Stimulated activated CD8-positive, alpha-beta memory T cell treated with anti-CD3 and anti-CD28 coated beads, Interleukin-7, amount 100 ng/mL, for 24 hours (primary cell): Measurements from ENCODE around the gene BRD3.

Experiments used
- DNase-seq: peaks from one replicate; pipeline ENCODE4 v3.0.0-alpha.2; 2020; ENCODE audit warnings: low read depth

BRD3 gene

DNA sequence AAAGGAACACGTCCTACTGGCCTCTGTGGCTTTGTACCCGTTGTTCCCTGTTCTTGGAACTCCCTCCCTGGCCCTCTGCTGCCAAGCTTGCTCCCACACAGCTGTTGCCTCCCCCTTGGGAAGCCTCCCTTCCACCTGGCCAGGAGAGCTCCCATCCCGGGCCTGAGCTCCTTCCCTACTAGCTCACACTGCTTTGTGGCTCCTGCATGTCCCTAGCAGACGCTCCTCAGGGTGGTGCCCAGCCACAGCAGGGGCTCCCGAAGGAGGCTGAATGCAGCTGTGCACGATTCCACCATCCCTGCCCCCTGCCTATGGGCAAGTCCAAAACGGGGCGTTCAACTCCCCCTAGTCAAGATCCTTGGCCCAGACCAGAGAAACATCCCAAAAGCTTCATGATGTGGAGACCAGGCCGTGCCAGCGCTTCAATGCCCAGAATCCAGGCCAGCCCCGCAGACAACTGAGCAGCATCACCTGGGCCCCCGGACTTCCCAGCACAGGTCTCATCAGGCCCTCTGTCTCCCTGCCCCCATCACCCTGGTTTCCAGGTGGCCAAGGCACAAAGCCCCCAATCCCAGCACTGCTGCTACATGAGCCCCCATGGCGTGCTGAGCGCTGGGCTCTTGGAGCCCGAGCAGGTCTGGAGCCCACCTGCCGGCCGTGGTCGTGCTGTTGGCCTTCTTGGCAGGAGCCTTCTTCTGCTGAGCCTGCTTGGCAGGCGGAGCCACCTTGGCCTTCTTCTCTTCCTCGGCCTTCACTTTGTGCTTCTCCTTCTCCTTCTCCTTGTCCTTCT lies 28.2 kb downstream of the BRD3 start:
- no peak for DNase-seq

- DNase-seq: no peak
These were observed 30.2 kb downstream of the BRD3 start for GRCh38 chr9:134037641-134038040.

GRCh38 chr9:134036130-134036529 lies 31.7 kb downstream of the BRD3 start:
- no peak for DNase-seq

DNA sequence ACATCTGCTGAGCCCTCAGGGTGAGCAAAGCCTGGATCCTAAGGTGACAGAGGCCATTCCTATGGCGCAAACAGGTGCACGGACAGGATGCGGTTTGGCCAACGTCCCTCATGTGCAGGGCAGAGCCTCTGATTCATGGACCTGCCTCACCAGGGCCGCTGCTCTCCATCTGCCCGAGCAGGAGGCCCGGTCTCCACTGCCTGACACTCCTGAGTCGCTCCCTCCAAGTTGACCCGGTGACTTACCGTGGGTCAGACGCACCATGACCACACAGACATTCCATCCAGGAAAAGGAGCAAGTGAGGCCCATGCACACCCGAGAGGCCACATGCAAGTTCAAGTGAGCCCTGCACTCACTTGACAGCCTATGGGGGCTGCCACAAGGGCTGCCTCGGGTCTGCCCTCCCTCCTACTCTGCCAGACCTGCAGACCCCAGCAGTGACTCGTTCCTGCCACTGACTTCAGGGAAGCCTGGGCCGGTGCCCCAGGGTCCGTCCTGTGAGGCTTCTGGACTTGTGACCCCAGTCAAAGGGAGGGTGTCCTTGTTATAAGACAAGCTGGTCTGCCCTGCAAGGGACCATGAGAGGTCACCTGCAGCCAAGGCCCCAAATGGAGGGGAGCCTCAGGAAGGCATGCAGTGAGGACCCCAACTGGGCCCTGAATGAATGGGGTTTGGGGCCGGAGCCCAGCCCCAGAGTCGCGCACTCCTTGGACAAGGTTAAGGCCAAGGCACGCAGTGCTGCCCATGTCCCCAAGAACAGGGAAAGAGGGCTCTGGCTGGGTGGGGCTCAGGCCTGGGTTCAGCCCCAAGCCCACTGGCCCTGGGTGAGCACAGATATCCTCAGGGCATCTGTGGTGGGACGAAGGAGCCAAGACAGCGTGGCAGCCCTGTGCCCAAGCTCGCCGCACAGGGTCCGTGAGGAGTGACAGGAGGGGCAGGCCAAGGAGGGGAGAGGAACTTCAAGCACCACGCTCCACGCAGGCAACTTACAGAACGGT lies 32.5 kb downstream of the BRD3 start:
- DNase-seq: no peak

DNA sequence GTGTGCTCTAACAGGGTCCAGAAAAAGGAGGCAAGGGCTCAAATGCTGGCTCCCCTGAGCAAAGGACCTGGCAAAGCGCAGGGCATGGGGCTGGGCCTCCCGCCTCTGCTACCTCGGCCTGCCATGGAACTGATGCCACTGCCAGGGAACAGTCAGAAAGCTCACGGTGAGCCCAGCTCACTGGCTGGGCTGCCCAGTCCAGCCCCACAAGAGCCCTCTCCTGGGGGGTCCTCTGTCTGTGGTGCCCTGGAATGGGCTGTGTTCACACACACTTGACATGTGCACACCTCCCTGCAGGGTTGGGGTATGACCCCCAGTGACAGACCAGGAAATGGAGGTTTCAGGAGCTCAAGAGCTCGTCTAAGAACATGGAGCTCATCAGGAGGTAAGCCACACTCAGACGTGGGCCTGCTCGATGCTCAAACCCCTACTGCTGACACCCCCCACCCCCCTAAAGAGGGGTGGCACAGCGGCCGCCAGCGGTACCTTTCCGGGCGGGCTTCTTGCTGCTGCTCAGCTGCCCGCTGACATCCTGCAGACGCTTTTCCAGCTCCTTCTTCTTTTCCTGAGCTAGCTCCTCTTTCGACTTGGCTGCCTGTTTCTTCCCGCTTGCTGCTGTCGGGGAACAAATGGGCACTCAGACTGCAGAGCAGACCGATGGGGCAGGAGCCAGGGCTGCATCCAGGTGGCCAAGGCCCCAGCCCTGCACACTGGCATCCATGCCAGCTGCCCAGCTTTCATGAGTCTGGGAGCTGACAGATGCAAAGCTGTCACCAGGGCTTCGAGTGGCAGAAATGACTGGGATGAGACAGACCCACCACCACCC lies 33.4 kb downstream of the BRD3 start:
- no peak for DNase-seq

DNA sequence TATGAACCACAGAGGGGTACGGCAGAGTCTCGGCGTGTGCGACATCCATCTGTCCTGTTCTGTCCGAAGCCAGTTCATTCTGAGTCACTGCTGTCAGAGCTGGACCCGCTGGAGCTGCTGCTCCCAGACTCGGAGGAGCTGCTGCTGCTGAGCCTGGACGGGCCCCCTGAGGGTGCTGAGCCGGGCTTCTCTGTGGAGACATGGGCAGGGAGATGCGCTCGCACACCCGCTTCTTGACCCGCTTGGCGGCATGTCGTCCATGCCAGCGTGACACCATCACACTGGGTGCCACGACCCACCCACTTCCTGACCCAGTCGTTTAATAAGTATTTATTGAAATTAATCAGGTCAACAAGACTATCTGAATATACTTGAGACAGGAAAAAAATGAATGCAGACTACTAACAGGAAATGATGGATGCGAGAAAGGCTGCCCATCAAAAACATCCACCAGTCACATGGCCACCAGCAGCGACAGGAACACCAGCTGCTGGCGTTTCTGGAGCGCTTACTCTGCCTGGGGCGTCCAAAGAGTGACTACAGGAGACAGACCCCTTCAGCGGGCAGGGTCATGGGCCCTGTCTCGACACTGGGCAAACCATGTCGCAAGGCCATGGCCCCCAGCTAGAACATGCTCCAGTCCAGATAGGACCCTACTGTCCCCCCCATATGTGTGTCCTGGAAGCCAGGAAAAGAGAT lies 34.2 kb downstream of the BRD3 start:
- DNase-seq: no peak

DNA sequence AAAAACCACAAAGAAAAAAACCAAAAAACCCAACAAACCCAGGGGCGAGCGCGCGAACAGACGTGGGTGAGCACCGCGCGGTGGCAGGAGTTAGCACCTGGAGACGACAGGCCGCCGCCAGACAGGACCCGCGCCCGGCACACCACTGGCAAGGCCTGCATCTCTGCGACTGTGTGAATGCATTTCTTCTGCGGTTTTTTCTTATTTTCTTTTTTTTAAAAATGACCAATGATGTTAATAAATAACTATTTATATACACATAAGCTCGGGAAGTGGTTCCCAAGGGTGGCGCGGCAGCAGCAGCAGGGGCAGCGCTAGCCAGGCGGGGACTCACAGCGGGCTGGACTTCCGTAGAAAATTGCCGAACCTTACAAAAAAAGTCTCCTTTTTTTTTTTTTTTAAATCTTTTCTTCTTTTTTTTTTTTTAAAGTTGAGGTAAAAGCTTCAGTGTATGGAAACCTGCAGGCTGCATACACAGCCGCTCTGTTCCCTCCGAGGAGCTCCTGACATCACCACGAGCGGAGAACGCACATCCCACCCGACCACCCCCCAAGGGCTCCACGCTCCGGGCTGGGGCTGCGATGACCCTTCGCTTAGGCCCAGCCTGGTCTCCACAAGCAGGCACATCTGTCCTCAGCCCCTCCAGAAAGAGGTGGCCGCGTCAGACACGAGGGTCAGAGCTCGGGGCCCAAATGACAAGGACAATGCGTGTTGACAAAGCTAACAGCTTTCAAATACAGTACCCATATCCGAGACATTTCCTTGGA lies 35.2 kb downstream of the BRD3 start:
- DNase-seq: no peak

GRCh38 chr9:134031783-134032182 lies 36.0 kb downstream of the BRD3 start:
- DNase-seq: no peak

GRCh38 chr9:134030821-134031470 lies 36.9 kb downstream of the BRD3 start:
- DNase-seq: no peak

DNA sequence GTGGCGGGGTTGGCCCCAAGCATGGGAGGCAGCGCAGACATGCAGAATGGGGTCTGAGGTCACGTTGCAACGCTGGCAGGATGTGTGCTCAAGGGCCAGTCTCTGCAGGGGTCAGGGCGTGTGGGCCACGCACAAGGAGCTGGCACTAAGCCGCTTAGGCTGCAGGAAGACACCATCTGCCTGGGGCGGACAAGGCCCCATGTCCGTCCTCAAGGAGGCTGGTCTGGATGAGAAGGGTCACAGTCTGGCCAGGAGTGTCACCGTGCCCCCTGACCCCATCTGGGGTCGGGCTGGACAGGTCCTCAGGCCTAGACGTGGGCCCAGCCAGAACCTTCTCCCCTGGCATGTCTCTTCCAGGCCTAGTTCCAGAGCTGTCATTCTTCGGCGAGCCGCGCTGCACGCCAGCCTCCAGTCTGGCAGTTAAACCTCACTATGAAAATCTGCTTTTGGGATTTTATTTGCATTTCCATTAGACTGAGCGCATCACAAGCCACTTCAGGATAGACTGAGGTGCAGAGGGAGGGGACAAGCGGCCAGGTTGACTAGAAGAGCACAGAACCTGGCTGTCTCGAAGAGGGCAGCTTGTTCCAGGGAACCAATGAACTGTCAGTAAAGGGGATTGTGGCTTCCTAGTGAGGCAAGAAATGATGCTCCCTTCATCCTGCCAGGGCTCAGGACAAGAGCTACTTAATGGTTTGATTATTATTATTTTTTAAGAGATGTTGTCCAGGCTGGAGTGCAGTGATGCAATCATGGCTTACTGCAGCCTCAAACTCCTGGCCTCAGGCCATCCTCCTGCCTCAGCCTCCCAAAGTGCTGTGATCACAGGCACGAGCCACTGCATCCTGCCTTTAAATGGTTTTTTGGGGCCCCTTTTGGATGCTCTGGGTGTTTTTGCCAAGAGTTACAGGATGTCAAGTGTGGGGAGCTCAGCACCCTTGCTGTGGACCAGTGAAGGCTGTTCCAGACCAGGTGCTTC lies 38.3 kb downstream of the BRD3 start:
- no peak for DNase-seq

- no peak for DNase-seq
These were observed 39.1 kb downstream of the BRD3 start for GRCh38 chr9:134028575-134029247.

DNA sequence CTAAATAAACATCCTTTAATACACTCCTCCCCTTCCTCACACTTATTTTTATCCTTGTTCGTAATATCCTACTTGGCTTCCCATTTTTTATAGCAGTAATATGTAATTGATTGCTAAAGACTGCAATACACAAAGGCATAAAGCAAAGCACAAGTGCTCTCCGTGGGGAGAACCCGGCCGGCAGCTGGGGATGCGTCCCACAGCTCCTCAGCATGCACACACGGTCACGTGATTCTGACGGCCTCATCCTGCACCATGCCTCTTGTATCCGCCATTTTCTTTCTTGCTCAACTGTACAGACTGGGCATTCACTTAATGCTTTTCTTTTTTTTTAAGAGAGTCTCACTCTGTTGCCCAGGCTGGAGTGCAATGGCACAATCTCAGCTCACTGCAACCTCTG lies 39.8 kb downstream of the BRD3 start:
- DNase-seq: no peak

GRCh38 chr9:134027561-134027960 lies 40.3 kb downstream of the BRD3 start:
- DNase-seq: no peak

DNA sequence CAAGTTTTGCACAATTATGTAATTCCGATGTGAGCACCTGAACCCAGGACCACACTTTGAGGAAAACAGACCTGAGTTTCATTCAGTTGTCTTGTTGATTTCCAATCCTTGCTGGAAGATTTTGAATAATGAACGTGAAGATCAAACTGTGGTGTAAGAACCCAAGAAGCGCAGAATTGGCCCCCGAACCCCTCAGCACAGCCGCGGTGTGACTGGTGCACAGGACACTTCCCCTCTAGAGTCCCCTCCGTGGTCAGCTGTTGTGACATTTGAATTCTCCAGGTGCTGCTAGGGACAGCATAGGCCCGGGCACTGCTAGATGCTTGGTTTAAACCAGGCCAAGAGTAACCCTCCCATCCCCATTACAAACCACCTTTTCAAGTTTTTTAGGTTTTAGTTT lies 40.8 kb downstream of the BRD3 start:
- DNase-seq: no peak

DNA sequence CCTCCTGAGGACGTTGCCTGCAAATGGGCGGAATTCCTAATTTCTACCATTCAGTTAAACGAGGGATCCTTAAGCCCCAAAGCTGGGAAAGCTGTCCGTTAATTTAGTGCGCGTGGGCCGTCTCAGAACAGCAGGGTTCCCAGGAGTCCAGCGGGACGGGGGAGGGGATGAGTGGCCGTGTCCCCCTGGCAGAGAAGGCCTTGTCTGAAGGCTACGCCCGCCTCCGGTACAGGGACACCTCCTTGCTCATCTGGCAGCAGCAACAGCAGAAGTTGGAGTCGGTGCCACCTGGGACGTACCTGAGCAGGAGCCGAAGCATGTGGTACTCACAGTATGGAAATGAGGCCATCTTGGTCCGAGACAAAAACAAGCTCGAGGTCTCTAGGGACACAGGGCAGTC lies 41.2 kb downstream of the BRD3 start:
- no peak for DNase-seq

- peak; percentile 13 for DNase-seq
These were observed 42.0 kb downstream of the BRD3 start for GRCh38 chr9:134025606-134026541.
